K562 (cell line): ENCODE data around the gene TBATA. TPM values are rescaled to one million over a fixed set of nuclear protein-coding genes. Genes with fewer than 3 reads are reported as not detected.

Experiments used
- ATAC-seq: fragments of 200-7000 bp; cut with Tn5 transposase; 3 replicates; pipeline ENCODE4 v1.9.1; 2020; ENCODE audit warnings: moderate library complexity
- BruUV-seq: library from RNA; stranded (reverse); fragments of 400-500 nt; replicated peaks from 2 replicates; lab custom pipeline; 2021; lab: Mats Ljungman, UMichigan
- CTCF ChIA-PET: fragments of 300-600 bp; formaldehyde crosslinking; extraction: SDS; loops from one replicate; lab custom pipeline; 2021; ENCODE audit warnings: low intra/inter-chr PET ratio; lab: Yijun Ruan, JAX
- POLR2A ChIA-PET: fragments of 300-600, 350-650 bp; sonication (Branson Sonifier 250); formaldehyde crosslinking; extraction: SDS; loops from one replicate; lab custom pipeline; 2021; ENCODE audit warnings: antibody characterized with exemption, inconsistent platforms; lab: Yijun Ruan, JAX
- DNase-seq, 4 experiments: peaks; one replicate each; pipeline versions ENCODE4 v3.0.0 to v3.0.0-alpha.2; 2011 to 2018; ENCODE audit warnings: low spot score in 3 of 4, mixed read lengths in 3 of 4; ENCODE audit errors: extremely low read depth in 1 of 4
- FAIRE-seq: peaks from 2 replicates; lab custom pipeline; 2011; peaks lifted over from hg19 to GRCh38; lab: Jason Lieb, UNC
- H2AFZ ChIP-seq: 2 replicates; pipeline ENCODE4 v1.6.0; 2011; ENCODE audit warnings: low read depth, low read length, control low read depth, inconsistent platforms
- H3K27ac ChIP-seq: fragments of 200-600 bp; 3 replicates; pipeline ENCODE4 v1.8.0; 2011; ENCODE audit warnings: low read depth, mild to moderate bottlenecking, control low read depth, inconsistent platforms, low read length, moderate library complexity, mixed read lengths; ENCODE audit errors: extremely low read depth
- H3K27me3 ChIP-seq, 2 experiments: fragments of 300-600 bp in 1 of 2; 2 replicates in 1 of 2; 3 replicates in 1 of 2; pipeline versions ENCODE4 v1.6.0 to v1.8.0; 2011; ENCODE audit warnings: inconsistent platforms in 2 of 2, low read length in 2 of 2, mild to moderate bottlenecking in 1 of 2, mixed read lengths in 1 of 2, moderate library complexity in 1 of 2; ENCODE audit not compliant: control insufficient read depth in 2 of 2, insufficient read depth in 2 of 2
- H3K36me3 ChIP-seq: fragments of 300-600 bp; 3 replicates; pipeline ENCODE4 v1.8.0; 2011; ENCODE audit warnings: mild to moderate bottlenecking, low read length, inconsistent platforms; ENCODE audit not compliant: control insufficient read depth, insufficient read depth
- H3K4me1 ChIP-seq, 2 experiments: fragments of 200-600 bp in 1 of 2; replicated peaks in 1 of 2; 2 replicates in 1 of 2; 3 replicates in 1 of 2; pipeline versions ENCODE4 v1.5.1 to v1.8.0; 2011; ENCODE audit warnings: inconsistent platforms in 2 of 2, low read length in 2 of 2, mild to moderate bottlenecking in 1 of 2, mixed read lengths in 1 of 2, moderate library complexity in 1 of 2; ENCODE audit not compliant: control insufficient read depth in 2 of 2, insufficient read depth in 2 of 2
- H3K4me2 ChIP-seq: 2 replicates; pipeline ENCODE4 v1.6.1; 2011; ENCODE audit warnings: low read length, control low read depth, inconsistent platforms, mixed read lengths; ENCODE audit not compliant: insufficient read depth
- H3K4me3 ChIP-seq: fragments of 200-600 bp; sonication (generic), shearing (Covaris generic); 2 replicates; pipeline ENCODE4 v1.5.1; 2016; ENCODE audit warnings: control low read depth, inconsistent platforms
- H3K79me2 ChIP-seq: fragments of 200-600 bp; 3 replicates; pipeline ENCODE4 v1.8.0; 2011; ENCODE audit warnings: low read length, inconsistent platforms; ENCODE audit not compliant: control insufficient read depth, insufficient read depth
- H3K9ac ChIP-seq, 2 experiments: 2 replicates each; pipeline versions ENCODE4 v1.6.0 to v1.6.1; 2011; ENCODE audit warnings: low read depth in 2 of 2, low read length in 2 of 2, control low read depth in 1 of 2, inconsistent platforms in 1 of 2, mild to moderate bottlenecking in 1 of 2, mixed read lengths in 1 of 2; ENCODE audit not compliant: insufficient read depth in 1 of 2
- H3K9me1 ChIP-seq: one replicate; pipeline ENCODE4 v1.6.0; 2011; ENCODE audit warnings: inconsistent platforms, mild to moderate bottlenecking, low read length, moderate library complexity; ENCODE audit not compliant: control insufficient read depth, insufficient read depth
- H3K9me3 ChIP-seq: replicated peaks from 2 replicates; pipeline ENCODE4 v1.5.1; 2011; ENCODE audit warnings: low read depth, low read length, inconsistent platforms; ENCODE audit not compliant: control insufficient read depth, insufficient read depth
- H4K20me1 ChIP-seq: replicated peaks from 2 replicates; pipeline ENCODE4 v1.6.1; 2011; ENCODE audit warnings: low read length, inconsistent platforms, mixed read lengths; ENCODE audit not compliant: control insufficient read depth, insufficient read depth
- RBM14 ChIP-seq: fragments of 200-400 bp; formaldehyde crosslinking; IDR thresholded peaks from 2 replicates; pipeline ENCODE4 v1.6.1; 2018; ENCODE audit warnings: low read depth, mild to moderate bottlenecking, low read length, moderate library complexity, borderline replicate concordance; ENCODE audit not compliant: insufficient read depth
- WGBS: fragments of 100-300 bp; shearing (Covaris generic); methylation state at CpG from one replicate; pipeline ENCODE4 v1.1.6; 2016; ENCODE audit warnings: low coverage, mixed read lengths; ENCODE audit not compliant: insufficient coverage; ENCODE audit errors: missing lambda C conversion rate; 5-methylcytosine and 5-hydroxymethylcytosine counted together
- in situ Hi-C: fragments of 300-500 bp; cut with MboI; formaldehyde crosslinking; loops from 4 replicates; pipeline ENCODE4 v1.15.0; 2018; ENCODE audit warnings: inconsistent platforms, mixed read lengths
- intact Hi-C: fragments of 100-400 bp; cut with micrococcal nuclease; formaldehyde crosslinking; loops from 2 replicates; pipeline ENCODE4 v1.14.2; 2022
- polyA plus RNA-seq, 8 experiments: library from polyadenylated mRNA; depleted of rRNA in 4 of 8; stranded (reverse) in 5 of 8; unstranded in 3 of 8; fragments of >200 nt; fragmentation: Nextera tagmentation in 2 of 8; fragmentation: Illumina TruSeq in 1 of 8; extraction: Ambion mirVana in 2 of 8; extraction: Trizol in 1 of 8; gene quantifications; 2 replicates each; pipeline versions ENCODE4 v1.2.1 to v1.2.3, GENCODE V29; 2011 to 2014; ENCODE audit warnings: inconsistent platforms in 1 of 8, missing spikeins in 1 of 8
- total RNA-seq, 7 experiments: library from RNA; depleted of rRNA in 6 of 7; stranded (reverse); fragments of >200 nt in 6 of 7; fragmentation: Illumina TruSeq in 2 of 7; extraction: Trizol in 2 of 7; gene quantifications; 2 replicates each; pipeline versions ENCODE4 v1.2.1 to v1.2.3, GENCODE V29; 2011 to 2021; ENCODE audit warnings: low replicate concordance in 1 of 7
- TF ChIP-seq, protein P1 (sequence below): fragments of 450-650 bp; formaldehyde crosslinking; IDR thresholded peaks from 2 replicates; pipeline ENCODE4 v1.4.0; 2020; ENCODE audit warnings: mild to moderate bottlenecking, moderate library complexity
- TF ChIP-seq, protein P2 (sequence below): fragments of 250-450 bp; sonication (Bioruptor Pico); IDR thresholded peaks from 2 replicates; pipeline ENCODE4 v1.5.0; 2022; ENCODE audit warnings: mild to moderate bottlenecking

Gene TBATA
- total and polyA plus RNA-seq, 9 of the 15 experiments (the other 6 are each of a cell fraction or from before 2014, with no cell fraction given): not detected

DNA sequence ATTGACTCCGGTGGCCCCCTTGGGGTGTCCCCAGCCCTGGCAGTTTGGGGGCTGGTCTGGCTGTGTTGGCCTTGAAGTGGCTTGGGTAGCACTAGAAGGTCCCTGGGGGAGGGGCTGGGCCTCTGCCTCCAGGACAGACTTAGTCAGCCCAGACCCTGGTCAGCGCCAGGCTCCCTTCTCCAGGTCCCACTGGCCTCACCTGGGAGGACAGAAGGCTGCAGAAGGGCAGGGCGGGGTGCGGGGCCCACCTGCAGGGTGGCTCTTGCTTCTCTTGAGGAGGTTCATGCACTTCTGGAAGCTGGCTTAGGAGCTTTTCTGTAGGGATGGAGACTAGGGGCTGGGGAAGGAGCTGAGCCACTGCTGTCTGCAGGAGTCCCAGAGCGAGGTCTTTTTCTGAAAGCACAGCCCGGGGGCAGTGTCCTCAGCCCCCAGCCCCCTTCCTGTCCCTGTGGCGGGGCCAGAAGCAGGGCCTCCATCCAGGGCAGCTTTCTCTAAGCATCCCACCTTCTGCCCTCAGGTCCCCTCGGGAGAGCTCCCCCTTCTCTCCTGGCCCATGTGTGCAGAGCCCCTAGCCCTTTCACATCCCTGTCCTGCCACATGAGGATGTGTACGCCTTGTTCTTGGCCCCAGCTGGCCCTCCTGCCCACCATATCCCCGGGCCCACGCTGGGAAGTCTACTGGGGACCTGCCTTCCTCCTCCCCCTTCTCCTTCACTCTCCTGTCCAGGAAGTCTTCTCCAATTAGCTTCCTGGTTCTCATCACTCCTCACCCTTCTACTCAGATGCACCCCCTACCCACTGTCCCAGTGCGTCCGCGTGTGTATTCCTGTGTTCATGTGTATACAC lies 11.0 kb downstream of the TBATA start:
- TF ChIP-seq, protein P1, sequence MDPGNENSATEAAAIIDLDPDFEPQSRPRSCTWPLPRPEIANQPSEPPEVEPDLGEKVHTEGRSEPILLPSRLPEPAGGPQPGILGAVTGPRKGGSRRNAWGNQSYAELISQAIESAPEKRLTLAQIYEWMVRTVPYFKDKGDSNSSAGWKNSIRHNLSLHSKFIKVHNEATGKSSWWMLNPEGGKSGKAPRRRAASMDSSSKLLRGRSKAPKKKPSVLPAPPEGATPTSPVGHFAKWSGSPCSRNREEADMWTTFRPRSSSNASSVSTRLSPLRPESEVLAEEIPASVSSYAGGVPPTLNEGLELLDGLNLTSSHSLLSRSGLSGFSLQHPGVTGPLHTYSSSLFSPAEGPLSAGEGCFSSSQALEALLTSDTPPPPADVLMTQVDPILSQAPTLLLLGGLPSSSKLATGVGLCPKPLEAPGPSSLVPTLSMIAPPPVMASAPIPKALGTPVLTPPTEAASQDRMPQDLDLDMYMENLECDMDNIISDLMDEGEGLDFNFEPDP (CRISPR knock-in tag): no peak
- TF ChIP-seq, protein P2, sequence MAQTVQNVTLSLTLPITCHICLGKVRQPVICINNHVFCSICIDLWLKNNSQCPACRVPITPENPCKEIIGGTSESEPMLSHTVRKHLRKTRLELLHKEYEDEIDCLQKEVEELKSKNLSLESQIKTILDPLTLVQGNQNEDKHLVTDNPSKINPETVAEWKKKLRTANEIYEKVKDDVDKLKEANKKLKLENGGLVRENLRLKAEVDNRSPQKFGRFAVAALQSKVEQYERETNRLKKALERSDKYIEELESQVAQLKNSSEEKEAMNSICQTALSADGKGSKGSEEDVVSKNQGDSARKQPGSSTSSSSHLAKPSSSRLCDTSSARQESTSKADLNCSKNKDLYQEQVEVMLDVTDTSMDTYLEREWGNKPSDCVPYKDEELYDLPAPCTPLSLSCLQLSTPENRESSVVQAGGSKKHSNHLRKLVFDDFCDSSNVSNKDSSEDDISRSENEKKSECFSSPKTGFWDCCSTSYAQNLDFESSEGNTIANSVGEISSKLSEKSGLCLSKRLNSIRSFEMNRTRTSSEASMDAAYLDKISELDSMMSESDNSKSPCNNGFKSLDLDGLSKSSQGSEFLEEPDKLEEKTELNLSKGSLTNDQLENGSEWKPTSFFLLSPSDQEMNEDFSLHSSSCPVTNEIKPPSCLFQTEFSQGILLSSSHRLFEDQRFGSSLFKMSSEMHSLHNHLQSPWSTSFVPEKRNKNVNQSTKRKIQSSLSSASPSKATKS (CRISPR knock-in tag): no peak
- TF ChIP-seq RBM14: no peak
- Histone ChIP-seq H3K9me1 (no peaks in the 10 kb centered on the region), H3K36me3 (no peaks in the 10 kb centered on the region), H3K27me3 (no peaks in the 10 kb centered on the region; a peak in 1 of 5 replicates), H3K9ac (peak overlapping the region in 1 of 2 experiments; percentile 48; a peak in 1 of 4 replicates), H4K20me1 (no peaks in the 10 kb centered on the region; the same call in 1 of the 2 replicates), H3K9me3 (no peaks in the 10 kb centered on the region), H3K27ac (no peak overlapping the region), H2AFZ (no peak overlapping the region), H3K4me2 (no peak overlapping the region), H3K4me1 (peaks cover 0 to 6% of the 10 kb centered on the region in 2 experiments; a peak in 2 of 5 replicates), H3K4me3 (no peak overlapping the region), H3K79me2 (no peaks in the 10 kb centered on the region)
- no TSS peak for BruUV-seq
- in situ Hi-C loops: no loop called here
- WGBS: 36% methylated on average over 14 of the region's 14 CpGs
- POLR2A ChIA-PET: interaction anchor here (0.7 to 2.2 kb wide), 3 partner anchors 14 to 242 kb away, joined by 3 to 8 read pairs (median 3); no protein-coding TSS in a partner anchor
- DNase-seq (no peak), FAIRE-seq (no peak), ATAC-seq (no peak)
- CTCF ChIA-PET: no interaction called here
- intact Hi-C loops: no loop called here
